KG1 (cell line): ENCODE data around the gene BCCIP.

Experiments
- DNase-seq: peaks from one replicate; lab custom pipeline; 2025; lab: John Stamatoyannopoulos, UW

The BCCIP gene

DNA sequence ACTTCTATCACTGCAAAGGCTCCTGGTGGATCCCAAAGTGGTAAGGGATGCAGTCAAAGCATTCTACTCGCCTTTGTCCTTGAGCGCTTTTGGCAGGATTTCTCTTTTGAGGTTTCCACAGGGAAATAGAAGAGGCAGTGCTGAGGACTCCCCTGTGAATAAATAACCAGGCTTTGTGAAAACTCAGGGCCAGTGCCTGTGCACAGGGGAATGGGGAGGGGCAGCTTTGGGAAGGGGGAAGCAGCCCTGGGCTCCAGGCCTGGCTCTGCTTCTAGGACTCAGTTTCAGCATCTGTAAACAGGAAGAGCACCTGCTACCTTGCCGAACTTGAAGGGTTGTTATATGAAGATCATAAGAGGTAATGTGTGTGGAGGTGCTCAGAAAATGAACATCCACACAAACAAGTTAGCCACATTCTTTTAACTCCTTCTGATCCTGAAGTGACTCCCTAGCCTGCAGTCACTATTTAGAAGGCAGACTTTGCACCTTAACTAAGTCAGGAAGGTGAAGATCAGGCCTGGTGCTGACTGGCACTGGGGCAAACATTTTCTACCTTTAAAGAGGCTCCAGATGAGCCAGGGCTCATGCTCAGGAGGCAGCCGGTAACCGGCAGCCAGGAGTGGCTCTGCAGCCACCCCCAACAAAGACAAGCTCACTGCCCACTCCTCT, 25.2 kb upstream of the BCCIP start:
- DNase-seq: no peak

GRCh38 chr10:125799451-125800182, 23.7 kb upstream of the BCCIP start:
- no peak for DNase-seq

DNA sequence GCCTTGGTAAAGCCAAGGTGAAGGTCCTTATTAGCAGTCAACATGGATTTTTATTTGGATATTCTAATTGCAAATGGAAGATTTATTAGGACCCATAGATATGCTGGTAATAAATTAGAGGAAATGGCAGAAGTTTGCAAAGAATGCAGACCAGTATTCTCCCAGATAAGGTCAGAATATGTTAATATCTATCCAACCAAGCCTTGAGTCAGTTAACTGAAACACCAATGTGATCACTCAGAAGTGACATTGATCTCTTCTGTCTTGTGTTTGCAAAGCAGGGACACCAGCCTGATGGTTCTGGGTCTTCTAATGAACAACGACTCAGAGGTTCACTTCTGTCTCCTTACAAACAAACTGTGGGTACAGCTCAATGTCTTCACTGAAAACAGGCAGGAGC, 21.8 kb upstream of the BCCIP start:
- no peak for DNase-seq

- no peak for DNase-seq
These were observed 21.2 kb upstream of the BCCIP start for GRCh38 chr10:125802131-125802530.

DNA sequence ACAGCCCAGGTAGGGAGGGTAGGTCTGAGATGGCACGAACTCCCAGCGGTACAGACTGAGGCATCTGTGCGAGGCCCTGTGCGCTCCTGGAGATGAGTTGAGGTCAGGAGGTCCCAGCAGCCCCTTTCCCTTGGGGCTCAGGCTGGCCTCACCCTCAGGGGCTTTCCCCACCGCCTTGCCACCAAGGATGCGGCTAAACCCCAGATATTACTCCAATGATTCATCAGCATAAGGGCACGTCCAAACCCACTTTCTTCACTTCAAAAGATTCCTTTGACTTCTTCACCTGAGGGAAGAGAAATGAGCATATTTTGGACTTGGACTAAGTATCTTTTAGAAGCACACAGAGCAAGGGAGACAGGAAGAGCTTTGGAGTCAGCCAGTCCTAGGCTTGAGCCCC, 20.6 kb upstream of the BCCIP start:
- DNase-seq: no peak

GRCh38 chr10:125808047-125808446, 15.3 kb upstream of the BCCIP start:
- no peak for DNase-seq

- no peak for DNase-seq
These were observed 12.1 kb upstream of the BCCIP start for GRCh38 chr10:125811251-125811650.

DNA sequence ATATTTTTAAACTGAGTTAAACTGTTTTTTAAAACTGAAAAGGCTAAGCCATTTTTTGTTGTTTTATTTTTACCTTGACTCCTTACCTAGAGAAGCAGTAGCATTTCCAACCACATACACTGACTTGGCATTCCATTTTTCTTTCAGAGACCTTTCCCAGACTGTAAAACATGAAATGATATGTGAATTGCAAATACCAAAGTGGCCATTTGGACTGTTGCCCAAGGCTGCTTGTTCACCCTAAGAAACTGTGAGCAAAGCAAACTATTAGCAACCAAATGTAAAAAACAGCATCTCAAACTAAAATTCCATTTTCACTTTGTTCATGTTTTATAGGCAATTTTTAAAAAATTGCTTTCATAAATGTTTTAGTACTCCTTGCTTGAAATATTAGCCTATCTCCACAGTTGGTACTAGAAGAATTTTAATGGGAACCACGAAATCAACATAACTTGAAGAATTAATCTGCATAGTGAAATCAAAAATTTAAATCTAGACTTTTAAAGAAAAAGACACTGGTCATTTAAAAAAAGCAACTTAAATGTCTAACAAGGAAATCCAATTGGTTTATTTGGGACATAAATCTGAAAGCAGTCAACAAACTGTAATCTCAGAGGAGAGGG, 11.1 kb upstream of the BCCIP start:
- DNase-seq: no peak

DNA sequence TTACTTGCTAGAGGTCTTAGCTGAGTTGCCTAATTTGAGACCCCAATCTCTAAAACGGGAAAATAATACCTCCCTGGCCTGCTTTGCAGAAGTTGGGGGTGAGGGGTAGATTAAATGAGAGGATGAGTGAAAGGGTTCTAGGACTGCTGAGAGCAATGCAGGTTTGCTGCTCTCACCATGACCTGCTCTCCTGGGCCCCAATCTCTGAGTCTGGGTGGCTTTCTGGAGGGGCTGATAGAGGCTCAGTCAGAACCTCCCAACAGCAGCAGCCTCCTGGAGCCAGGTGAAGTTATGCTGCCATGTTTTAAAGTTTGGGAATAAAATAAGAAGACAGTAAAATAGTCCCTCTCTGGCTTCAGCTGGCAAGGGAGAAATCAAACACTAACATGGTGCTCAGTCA, 7.6 kb upstream of the BCCIP start:
- DNase-seq: no peak

DNA sequence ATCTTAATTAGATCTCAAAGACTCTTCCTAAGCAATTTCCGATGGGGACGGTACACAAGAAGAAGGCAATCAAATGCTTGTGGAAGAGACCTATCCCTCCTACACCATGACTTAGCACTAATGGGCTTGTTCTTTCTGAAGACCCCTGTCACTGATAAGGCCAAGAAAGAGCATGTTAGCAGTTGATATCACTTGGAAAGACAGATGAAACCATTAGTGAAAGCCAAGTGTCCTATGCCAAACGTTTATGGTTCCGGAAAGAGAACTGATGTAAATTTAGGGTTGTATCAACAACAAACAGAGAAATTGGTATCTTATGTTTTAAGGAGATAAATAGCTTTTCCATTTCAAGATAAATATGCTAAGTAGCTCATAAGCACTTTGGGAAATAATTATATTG, 6.8 kb upstream of the BCCIP start:
- DNase-seq: no peak

GRCh38 chr10:125817337-125817946, 5.9 kb upstream of the BCCIP start:
- no peak for DNase-seq

DNA sequence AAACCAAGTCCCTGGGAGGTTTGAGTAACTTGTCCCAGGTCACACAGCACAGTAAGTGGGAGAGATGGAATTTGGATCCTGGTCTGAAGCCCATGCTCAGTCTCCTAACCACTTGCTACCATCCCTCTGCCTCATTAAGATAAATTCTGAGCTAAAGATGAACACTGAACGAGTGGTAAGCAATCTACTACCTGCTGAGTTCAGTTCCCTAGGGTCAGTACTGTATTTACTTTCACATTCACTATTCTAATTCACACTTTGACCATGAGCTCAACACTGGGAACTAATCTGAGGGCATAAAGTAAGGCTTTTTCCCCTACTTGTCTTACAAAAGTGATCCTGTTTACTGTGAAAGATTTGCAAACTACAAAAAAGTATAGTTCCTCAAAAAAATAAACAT, 2.6 kb upstream of the BCCIP start:
- no peak for DNase-seq

DNA sequence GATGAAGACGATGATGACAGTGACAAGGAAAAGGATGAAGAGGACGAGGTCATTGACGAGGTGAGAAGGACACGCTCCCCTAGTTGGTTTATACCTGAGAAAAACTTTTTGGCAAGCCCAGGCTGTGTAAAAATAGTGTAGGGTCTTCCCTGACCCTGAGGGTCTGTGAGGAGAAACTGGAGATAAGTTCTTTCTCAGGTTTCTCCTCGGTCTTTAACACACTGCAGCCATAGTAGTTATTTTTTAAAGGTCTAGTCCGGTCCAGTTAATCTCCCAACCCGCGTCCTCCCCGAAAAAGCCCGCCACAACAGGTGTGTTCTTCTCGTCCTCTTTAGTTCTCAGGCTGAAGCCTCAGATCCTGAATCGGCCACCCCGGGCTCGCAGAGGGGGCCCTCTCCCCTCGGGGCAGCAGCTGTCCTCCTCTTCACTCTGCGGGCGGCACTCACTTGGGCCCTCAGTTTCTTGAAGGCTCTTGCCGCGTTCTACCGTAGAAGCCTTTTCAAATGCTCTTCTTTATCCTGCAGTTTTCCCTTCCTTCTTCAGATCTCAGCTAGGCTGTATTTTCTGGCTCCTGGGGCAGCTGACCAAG, 411 bp downstream of the BCCIP start:
- no peak for DNase-seq

DNA sequence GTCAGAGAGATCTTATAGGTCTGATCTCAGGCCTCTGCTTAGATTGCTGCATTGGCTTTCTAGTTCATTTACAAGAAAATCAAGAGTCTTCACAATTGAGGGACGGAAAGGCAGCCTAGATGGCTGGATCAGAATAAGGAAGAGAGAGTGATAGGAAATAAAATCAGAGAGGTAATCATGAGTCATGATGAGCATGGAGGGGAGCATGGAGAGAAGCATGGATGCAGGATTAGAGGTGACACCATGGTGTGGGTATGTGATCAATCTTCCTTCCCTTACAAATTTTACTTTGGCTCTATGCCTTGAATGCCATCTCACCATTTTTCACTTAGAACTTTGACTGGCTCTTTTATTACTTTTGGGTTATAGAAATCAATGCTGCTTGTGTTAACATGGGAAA, 1.4 kb downstream of the BCCIP start:
- no peak for DNase-seq

DNA sequence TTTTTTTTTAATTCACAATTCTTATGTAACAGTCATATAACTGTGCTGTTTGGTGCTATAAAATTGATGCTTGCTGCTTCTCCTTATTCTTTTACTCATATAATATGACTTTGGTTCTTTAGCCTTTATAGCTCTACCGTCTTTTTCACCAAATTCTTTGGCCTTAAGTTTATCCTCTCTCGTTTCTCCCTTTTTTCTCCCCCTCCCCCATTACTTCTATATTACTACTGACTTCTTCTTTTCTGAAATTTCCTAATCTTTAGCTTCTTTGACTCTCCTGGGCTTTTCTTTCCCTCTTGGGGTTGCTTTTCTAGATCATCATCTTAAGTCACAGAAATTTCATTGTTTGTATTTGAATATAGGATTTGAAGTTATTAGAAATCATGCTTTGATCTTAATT, 3.8 kb downstream of the BCCIP start:
- DNase-seq: no peak

DNA sequence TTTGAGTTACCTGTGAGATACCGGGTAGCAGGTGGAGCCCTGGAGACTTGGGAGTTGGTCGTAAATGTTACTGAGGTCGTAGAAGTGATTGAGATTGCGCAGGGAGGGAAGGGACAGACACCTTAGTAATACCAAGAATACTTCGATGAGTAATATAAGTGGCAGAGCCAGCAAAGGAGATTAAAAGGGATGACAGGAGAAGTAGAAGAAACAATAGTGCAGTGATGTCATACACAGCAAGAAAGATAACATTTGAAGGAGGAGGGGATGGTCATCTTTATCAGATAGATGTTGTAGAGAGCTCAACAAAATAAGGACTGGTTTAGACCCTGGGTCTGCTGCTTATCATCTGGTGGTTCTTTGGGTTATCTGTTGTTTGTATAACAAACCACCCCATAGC, 5.0 kb downstream of the BCCIP start:
- DNase-seq: no peak

DNA sequence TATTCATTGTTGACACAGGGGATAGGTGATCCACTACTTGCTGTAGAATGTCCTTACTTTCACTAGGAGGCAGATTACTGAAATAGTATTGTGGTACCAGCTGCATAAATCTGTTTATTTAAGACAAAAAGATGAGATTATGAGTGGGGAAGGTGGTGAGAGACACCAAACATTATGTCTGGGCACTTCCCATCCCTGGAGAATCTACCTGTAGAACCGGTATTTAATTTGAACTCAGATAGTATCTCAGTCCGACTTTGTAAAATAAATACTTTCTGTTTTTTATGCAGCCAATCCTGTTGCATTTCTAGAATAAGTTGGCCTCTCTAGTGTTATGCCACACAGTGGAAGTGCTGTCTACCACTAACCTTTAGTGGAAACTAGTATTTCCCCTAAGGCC, 13.4 kb downstream of the BCCIP start:
- DNase-seq: no peak

DNA sequence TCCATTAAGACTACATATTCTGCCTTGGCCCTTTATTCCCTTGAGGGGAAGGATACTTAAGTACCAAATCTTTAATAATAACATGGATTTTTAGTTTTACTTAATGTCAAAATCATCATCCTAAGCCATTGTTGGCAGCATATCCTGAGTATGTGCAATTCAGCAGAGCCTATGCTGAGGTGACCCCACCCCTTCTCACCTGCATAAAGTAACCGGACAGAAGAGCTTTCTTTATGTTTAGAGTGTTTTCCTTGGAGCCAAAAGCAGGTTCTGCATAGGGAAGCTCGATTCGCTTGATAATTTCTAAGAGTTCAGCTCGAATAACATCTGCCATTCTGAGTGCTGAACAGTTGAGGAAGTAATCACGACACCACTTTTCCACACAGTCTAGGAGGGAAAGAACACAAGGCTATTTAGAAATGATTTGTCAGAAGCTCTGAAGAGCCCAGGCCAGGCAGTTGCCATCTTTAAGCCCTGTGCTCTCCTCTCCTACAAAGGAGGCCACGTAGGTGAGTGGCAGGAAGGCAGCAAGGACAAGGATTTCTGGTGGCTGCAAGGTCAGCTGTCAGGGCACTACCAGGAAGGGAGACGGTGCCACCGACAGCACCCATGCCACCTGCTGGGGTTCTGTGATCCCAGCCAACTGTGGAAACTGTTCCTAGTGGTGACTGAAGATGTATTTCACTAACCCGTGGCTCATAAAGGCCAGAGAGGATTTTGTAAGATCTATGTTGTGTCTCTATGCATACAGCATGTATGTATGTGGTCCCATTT, 15.6 kb downstream of the BCCIP start:
- no peak for DNase-seq

GRCh38 chr10:125840406-125840805, 17.1 kb downstream of the BCCIP start:
- DNase-seq: no peak

DNA sequence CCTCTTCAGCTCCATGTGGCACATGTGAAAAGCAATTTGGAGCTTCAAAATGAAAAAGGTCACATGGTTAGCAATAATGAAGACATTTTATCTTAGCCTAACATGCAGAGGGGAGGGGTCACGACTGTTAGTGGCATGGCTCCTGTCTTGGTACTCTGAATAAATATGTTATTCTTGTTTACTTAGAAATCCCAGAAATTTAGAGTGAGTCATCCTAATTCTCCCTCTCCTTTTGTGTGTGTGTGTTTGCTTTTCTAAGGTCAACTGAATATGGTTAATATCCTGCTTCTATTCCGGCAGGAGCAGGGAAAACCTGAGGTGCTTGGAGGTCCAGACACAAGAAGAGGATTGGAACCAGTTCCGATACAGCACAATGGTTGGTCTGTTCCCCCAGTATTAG, 17.6 kb downstream of the BCCIP start:
- DNase-seq: no peak

DNA sequence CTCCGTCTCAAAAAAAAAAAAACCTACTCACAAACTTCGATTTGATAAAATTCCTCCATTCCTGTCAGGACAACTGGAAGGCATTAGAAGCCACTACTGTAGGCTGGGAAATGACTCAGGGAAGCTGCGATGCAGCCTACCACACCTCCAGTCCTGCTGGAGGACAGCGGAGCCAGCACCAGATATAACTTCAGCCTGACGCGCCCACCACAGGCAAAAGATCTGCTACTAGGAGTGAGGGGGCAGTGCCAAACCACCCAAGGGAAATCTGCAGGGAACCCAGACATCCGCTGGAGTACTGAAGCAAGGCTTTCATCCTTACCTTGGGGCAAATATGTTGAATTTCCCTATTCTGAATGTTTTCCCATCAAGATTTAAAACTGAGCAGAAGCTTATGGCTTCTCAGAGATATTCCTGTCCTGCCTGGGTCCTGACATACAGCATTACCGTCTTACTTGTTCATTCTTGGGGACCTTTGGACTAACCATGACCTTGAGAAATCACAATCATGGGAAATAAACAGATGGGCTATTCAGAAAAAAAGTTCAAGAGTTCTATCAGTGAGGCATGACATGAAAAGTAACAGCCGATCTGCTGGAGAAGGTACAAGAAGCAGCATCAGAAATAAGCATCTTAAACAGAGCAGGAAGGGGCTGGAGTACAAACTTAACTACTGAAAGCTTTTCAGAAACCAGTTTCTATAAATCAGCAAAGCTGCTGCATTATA, 20.4 kb downstream of the BCCIP start:
- no peak for DNase-seq
